HG03060 (cell line): ENCODE data around the gene TINAGL1.

Source experiments
- ATAC-seq: cut with Tn5 transposase; IDR thresholded peaks from one replicate; pipeline ENCODE4 v1.9.1; 2021; ENCODE audit warnings: low read depth, moderate number of reproducible peaks; ENCODE audit not compliant: unreplicated experiment

TINAGL1 gene

DNA sequence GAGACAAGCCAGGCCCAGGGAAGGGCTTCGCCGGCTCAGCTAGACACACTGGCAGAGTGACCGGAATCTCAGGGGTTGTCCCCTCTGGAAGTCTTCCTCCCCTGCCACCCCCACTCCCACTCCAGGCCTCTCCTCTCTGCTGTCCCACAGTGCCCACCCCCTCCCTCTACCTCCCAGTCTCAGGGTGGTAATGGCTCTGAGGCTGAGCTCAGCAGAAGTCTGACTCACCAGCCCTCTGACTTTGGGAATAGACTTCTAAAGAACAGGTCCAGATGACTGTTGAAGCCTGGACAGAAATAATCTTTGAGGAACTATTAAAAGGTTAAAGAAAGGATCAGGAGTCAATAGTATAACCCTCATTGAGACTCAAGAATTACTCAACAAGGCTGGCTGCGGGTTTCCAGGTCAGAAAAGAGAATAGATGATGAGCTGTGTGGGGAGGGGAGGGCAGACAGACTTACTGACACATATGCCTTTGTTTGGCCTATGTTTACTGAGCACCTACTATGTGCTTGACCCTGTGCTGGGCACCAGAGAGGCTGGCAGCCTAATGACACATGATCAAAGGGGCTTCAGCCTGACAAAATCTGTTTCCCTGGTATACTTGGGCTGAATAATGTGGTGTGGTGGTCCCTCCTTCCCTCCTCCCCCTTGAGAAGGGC, 49.4 kb downstream of the TINAGL1 start:
- ATAC-seq: no peak

- ATAC-seq: no peak
Observed at GRCh38 chr1:31626223-31627207, 50.2 kb downstream of the TINAGL1 start.

DNA sequence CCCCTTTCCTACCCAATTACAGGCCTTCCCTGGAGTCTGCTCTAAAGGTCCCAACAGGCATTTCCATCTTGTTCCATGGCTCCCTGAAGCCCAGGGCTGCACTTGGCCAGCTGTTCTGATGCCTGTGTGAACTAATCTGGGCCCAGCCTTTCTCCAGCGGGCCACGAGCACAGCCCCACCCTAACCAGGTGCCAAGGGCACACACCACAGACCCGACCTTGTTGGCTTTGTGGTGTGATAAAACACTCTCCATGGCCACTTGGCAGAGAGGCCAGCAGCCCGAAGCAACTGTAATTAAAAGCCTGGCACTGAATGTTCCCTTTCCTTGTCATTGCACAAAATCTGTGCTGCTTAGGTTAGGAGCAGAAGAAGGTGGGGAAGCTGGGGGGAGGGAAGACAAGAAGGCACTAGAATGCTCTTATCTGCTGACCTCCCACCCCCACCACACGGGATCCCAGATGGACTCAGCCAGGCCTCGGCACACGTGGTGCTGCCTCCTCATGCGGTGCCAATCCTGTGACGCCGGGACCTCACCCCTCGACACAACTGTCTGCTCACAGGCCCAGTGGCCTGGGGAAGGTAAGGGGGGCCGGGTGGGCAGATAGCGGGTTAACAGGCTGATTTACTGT, 51.1 kb downstream of the TINAGL1 start:
- no peak for ATAC-seq

DNA sequence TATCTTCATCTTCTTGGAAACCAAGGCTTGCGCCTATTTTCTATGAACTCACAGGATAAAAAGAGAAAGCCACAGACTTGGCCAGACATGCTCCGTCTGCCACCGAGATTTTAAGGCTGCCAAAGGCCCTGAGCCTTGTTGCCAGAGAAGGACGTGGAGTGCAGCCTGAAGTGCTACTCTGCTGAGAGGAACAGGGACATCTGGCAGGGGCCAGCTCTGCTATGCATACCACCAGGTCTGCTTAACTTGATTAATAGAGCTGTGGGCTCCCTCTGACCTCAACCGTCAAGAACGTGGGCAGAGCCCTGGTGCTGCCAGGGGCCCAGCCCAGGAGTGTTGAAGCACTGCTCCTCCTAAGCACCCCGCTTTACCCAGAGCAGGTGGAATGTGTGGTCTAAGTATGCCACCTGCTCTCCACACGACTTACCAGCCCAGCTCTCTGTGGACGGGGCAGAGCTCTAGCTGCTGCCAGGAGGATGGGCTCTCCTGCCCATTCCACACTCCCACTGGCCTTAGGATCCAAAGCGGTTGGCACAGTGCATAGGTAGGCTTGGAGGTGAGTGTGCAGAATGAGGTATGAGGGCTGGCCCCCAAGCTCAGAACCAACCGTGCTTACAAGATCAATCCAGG, 51.7 kb downstream of the TINAGL1 start:
- no peak for ATAC-seq

- ATAC-seq: no peak
Observed at GRCh38 chr1:31628931-31629556, 52.7 kb downstream of the TINAGL1 start.

DNA sequence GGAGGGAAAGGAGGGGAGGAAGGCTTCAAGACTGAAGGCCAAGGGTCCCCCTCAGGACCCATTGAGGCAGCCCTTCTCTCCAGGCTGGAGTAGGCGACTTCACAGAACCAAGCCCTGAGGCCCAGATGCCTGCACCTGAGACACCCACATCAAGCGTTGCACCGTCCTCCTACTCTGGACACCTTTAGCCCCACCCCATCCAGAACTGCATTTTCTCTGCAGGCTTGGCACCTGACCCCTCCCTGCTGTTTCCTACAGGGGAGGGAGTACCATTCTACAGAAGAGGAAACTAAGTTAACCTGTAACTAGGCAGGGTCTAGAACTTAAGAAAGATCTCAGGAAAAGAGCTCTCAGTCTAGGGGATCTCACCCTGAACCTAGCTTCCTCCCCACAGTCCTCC, 56.3 kb downstream of the TINAGL1 start:
- no peak for ATAC-seq

- no peak for ATAC-seq
Observed at GRCh38 chr1:31633117-31633516, 56.8 kb downstream of the TINAGL1 start.
